GM23338 (cell line): ENCODE data around the gene HSPBP1. TPM values are rescaled to one million over a fixed set of nuclear protein-coding genes. Genes with fewer than 3 reads are reported as not detected.

Source experiments
- ATAC-seq: fragments of 200-7000 bp; cut with Tn5 transposase; 3 replicates; pipeline ENCODE4 v1.9.1; 2020
- DNase-seq: peaks from one replicate; pipeline ENCODE4 v3.0.0-alpha.2; 2015; ENCODE audit warnings: low spot score
- H2AFZ ChIP-seq: fragments of 200-600 bp; sonication (generic); 2 replicates; pipeline ENCODE4 v1.8.0; 2016; ENCODE audit warnings: antibody characterized with exemption, mild to moderate bottlenecking, moderate library complexity
- H3F3A ChIP-seq: fragments of 200-600 bp; sonication (generic); replicated peaks from 2 replicates; pipeline ENCODE4 v1.8.0; 2017; ENCODE audit warnings: antibody characterized with exemption, mixed run types, low read depth
- H3K27ac ChIP-seq: fragments of 200-600 bp; sonication (generic); 2 replicates; pipeline ENCODE4 v1.6.1; 2016; ENCODE audit warnings: low read depth
- H3K27me3 ChIP-seq: fragments of 200-600 bp; sonication (generic); 2 replicates; pipeline ENCODE4 v1.8.0; 2016; ENCODE audit warnings: mild to moderate bottlenecking, mixed run types, moderate library complexity; ENCODE audit not compliant: insufficient read depth
- H3K36me3 ChIP-seq: fragments of 200-600 bp; sonication (generic); 2 replicates; pipeline ENCODE4 v1.8.0; 2016; ENCODE audit warnings: mild to moderate bottlenecking; ENCODE audit not compliant: insufficient read depth
- H3K4me1 ChIP-seq: fragments of 200-600 bp; sonication (generic); 2 replicates; pipeline ENCODE4 v1.8.0; 2016; ENCODE audit warnings: mild to moderate bottlenecking, moderate library complexity; ENCODE audit not compliant: insufficient read depth
- H3K4me2 ChIP-seq: fragments of 200-600 bp; sonication (generic); 2 replicates; pipeline ENCODE4 v1.7.1; 2017; ENCODE audit warnings: mixed run types
- H3K4me3 ChIP-seq: fragments of 200-600 bp; sonication (generic); 2 replicates; pipeline ENCODE4 v1.6.1; 2016; ENCODE audit warnings: mixed run types
- H3K79me2 ChIP-seq: fragments of 200-600 bp; sonication (generic); replicated peaks from 2 replicates; pipeline ENCODE4 v1.8.0; 2017; ENCODE audit warnings: mild to moderate bottlenecking; ENCODE audit not compliant: insufficient read depth
- H3K9me2 ChIP-seq: fragments of 200-600 bp; sonication (generic); 2 replicates; pipeline ENCODE4 v1.8.0; 2017; ENCODE audit not compliant: insufficient read depth
- H4K20me1 ChIP-seq: fragments of 200-600 bp; sonication (generic); replicated peaks from 2 replicates; pipeline ENCODE4 v1.8.0; 2017; ENCODE audit warnings: mild to moderate bottlenecking; ENCODE audit not compliant: insufficient read depth
- H3K27ac Mint-ChIP-seq: 2 replicates; pipeline ENCODE4 v1.8.0; 2020; ENCODE audit warnings: inconsistent platforms, mild to moderate bottlenecking, moderate library complexity, mixed read lengths
- H3K27me3 Mint-ChIP-seq: 3 replicates; pipeline ENCODE4 v1.8.0; 2022; ENCODE audit warnings: low read depth, mild to moderate bottlenecking, moderate library complexity, mixed read lengths, inconsistent platforms; ENCODE audit not compliant: insufficient read depth, poor library complexity
- H3K36me3 Mint-ChIP-seq: 3 replicates; pipeline ENCODE4 v1.8.0; 2021; ENCODE audit warnings: low read depth, mild to moderate bottlenecking, inconsistent platforms, moderate library complexity, mixed read lengths
- H3K4me1 Mint-ChIP-seq: 3 replicates; pipeline ENCODE4 v1.8.0; 2020; ENCODE audit warnings: mild to moderate bottlenecking, inconsistent platforms, mixed read lengths
- H3K4me3 Mint-ChIP-seq: 3 replicates; pipeline ENCODE4 v1.8.0; 2021; ENCODE audit warnings: moderate library complexity, mild to moderate bottlenecking, inconsistent platforms, mixed read lengths
- H3K9me3 Mint-ChIP-seq: 3 replicates; pipeline ENCODE4 v1.8.0; 2020; ENCODE audit warnings: moderate library complexity, mild to moderate bottlenecking, inconsistent platforms, mixed read lengths
- CREB1 ChIP-seq: fragments of 250-450 bp; sonication (Bioruptor Pico); IDR thresholded peaks from 2 replicates; pipeline ENCODE4 v1.5.0; 2020; ENCODE audit warnings: low read depth, mild to moderate bottlenecking, moderate library complexity
- EZH2 ChIP-seq: fragments of 200-600 bp; sonication (generic); IDR thresholded peaks from one replicate; pipeline ENCODE4 v1.8.0; 2017; ENCODE audit warnings: antibody characterized with exemption, mild to moderate bottlenecking, low read depth; ENCODE audit not compliant: unreplicated experiment
- EZH2phosphoT487 ChIP-seq: fragments of 200-600 bp; sonication (generic); IDR thresholded peaks from one replicate; pipeline ENCODE4 v1.8.1; 2018; ENCODE audit warnings: antibody characterized with exemption; ENCODE audit not compliant: unreplicated experiment
- JUNB ChIP-seq: IDR thresholded peaks from one replicate; pipeline ENCODE4 v1.6.1; 2016; ENCODE audit warnings: antibody characterized with exemption; ENCODE audit not compliant: unreplicated experiment
- NANOG ChIP-seq: IDR thresholded peaks from 2 replicates; pipeline ENCODE4 v1.6.1; 2016; ENCODE audit warnings: antibody characterized with exemption, borderline replicate concordance
- POLR2AphosphoS5 ChIP-seq: IDR thresholded peaks from 2 replicates; pipeline ENCODE4 v1.6.1; 2016; ENCODE audit warnings: antibody characterized with exemption, low read depth
- STAT1 ChIP-seq: IDR thresholded peaks from one replicate; pipeline ENCODE4 v1.6.1; 2016; ENCODE audit warnings: antibody characterized with exemption; ENCODE audit not compliant: unreplicated experiment
- ZNF114 ChIP-seq: fragments of 250-450 bp; sonication (Bioruptor Pico); IDR thresholded peaks from 2 replicates; pipeline ENCODE4 v1.5.0; 2020; ENCODE audit warnings: mild to moderate bottlenecking, moderate library complexity
- ZNF331 ChIP-seq: fragments of 250-450 bp; sonication (Bioruptor Pico); IDR thresholded peaks from 2 replicates; pipeline ENCODE4 v1.5.0; 2020; ENCODE audit warnings: low read depth, mild to moderate bottlenecking, moderate library complexity
- polyA plus RNA-seq: library from polyadenylated mRNA; unstranded; fragments of >200 nt; fragmentation: Nextera tagmentation; extraction: Ambion mirVana; gene quantifications from 2 replicates; pipeline ENCODE4 v1.2.1, GENCODE V29; 2016
- total RNA-seq: library from RNA; depleted of rRNA; stranded (reverse); fragments of >200 nt; shearing (Covaris generic); gene quantifications from 2 replicates; pipeline ENCODE4 v1.2.3, GENCODE V29; 2014
- TF ChIP-seq, protein P1 (sequence below): IDR thresholded peaks from one replicate; pipeline ENCODE4 v1.6.1; 2018; ENCODE audit warnings: antibody characterized with exemption; ENCODE audit not compliant: unreplicated experiment
- TF ChIP-seq, protein P2 (sequence below): fragments of 250-450 bp; sonication (Bioruptor Pico); IDR thresholded peaks from 2 replicates; pipeline ENCODE4 v1.5.0; 2020; ENCODE audit warnings: mild to moderate bottlenecking, moderate library complexity
- TF ChIP-seq, protein P3 (sequence below), 2 experiments: fragments of 200-600 bp in 1 of 2; sonication (generic) in 1 of 2; conservative IDR thresholded peaks; 2 replicates each; pipeline versions ENCODE4 v1.5.1 to v1.6.1; 2016 to 2017; ENCODE audit warnings: antibody characterized with exemption in 2 of 2, low read depth in 2 of 2, mild to moderate bottlenecking in 2 of 2, moderate library complexity in 1 of 2
- TF ChIP-seq, protein P4 (sequence below): IDR thresholded peaks from 2 replicates; pipeline ENCODE4 v1.6.1; 2016; ENCODE audit warnings: antibody characterized with exemption

The HSPBP1 gene
- total and polyA plus RNA-seq, 2 experiments from 2014 or later = 83.6 to 91.1 TPM

DNA sequence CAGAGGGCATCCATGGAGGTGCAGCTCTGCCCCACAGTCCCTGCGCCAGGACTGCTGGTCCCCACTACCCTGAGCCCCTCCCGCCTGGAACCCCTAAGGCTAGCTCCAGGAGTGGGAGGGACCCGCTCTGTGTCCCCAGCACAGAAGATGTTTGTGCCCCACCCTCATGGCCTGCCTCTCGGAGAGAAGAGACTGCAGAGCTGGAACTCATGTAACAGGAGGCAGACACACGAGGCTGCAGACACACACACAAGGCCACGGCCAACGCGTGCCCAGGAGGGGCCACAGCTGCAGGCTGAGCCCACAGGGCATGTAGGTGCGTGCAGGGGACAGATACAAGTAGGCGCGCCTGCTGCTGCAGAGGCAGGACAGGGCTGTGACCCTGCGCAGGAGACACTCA, 40.9 kb downstream of the HSPBP1 start:
- H3K9me2 ChIP-seq = no peaks in the 10 kb centered on the region
- H3K27me3 ChIP-seq = no peaks in the 10 kb centered on the region
- Mint-ChIP-seq H3K27me3 (peaks cover 2% of the 10 kb centered on the region), H3K27ac (no peak overlapping the region), H3K4me3 (no peak overlapping the region), H3K36me3 (peaks cover 57% of the 10 kb centered on the region), H3K9me3 (no peaks in the 10 kb centered on the region), H3K4me1 (no peaks in the 10 kb centered on the region)
- peaks cover 8% of the 10 kb centered on the region for H3K36me3 ChIP-seq
- DNase-seq (no peak), ATAC-seq (no peak)
- no peak for TF ChIP-seq ZNF331
- no peak for TF ChIP-seq POLR2AphosphoS5
- no peak for TF ChIP-seq ZNF114 (CRISPR knock-in tag)
- TF ChIP-seq, protein P1, sequence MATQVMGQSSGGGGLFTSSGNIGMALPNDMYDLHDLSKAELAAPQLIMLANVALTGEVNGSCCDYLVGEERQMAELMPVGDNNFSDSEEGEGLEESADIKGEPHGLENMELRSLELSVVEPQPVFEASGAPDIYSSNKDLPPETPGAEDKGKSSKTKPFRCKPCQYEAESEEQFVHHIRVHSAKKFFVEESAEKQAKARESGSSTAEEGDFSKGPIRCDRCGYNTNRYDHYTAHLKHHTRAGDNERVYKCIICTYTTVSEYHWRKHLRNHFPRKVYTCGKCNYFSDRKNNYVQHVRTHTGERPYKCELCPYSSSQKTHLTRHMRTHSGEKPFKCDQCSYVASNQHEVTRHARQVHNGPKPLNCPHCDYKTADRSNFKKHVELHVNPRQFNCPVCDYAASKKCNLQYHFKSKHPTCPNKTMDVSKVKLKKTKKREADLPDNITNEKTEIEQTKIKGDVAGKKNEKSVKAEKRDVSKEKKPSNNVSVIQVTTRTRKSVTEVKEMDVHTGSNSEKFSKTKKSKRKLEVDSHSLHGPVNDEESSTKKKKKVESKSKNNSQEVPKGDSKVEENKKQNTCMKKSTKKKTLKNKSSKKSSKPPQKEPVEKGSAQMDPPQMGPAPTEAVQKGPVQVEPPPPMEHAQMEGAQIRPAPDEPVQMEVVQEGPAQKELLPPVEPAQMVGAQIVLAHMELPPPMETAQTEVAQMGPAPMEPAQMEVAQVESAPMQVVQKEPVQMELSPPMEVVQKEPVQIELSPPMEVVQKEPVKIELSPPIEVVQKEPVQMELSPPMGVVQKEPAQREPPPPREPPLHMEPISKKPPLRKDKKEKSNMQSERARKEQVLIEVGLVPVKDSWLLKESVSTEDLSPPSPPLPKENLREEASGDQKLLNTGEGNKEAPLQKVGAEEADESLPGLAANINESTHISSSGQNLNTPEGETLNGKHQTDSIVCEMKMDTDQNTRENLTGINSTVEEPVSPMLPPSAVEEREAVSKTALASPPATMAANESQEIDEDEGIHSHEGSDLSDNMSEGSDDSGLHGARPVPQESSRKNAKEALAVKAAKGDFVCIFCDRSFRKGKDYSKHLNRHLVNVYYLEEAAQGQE = no peak
- no peak for TF ChIP-seq NANOG
- no peak for TF ChIP-seq CREB1
- no peak for TF ChIP-seq STAT1
- TF ChIP-seq EZH2 = no peak
- no peak for TF ChIP-seq JUNB
- TF ChIP-seq, protein P2, sequence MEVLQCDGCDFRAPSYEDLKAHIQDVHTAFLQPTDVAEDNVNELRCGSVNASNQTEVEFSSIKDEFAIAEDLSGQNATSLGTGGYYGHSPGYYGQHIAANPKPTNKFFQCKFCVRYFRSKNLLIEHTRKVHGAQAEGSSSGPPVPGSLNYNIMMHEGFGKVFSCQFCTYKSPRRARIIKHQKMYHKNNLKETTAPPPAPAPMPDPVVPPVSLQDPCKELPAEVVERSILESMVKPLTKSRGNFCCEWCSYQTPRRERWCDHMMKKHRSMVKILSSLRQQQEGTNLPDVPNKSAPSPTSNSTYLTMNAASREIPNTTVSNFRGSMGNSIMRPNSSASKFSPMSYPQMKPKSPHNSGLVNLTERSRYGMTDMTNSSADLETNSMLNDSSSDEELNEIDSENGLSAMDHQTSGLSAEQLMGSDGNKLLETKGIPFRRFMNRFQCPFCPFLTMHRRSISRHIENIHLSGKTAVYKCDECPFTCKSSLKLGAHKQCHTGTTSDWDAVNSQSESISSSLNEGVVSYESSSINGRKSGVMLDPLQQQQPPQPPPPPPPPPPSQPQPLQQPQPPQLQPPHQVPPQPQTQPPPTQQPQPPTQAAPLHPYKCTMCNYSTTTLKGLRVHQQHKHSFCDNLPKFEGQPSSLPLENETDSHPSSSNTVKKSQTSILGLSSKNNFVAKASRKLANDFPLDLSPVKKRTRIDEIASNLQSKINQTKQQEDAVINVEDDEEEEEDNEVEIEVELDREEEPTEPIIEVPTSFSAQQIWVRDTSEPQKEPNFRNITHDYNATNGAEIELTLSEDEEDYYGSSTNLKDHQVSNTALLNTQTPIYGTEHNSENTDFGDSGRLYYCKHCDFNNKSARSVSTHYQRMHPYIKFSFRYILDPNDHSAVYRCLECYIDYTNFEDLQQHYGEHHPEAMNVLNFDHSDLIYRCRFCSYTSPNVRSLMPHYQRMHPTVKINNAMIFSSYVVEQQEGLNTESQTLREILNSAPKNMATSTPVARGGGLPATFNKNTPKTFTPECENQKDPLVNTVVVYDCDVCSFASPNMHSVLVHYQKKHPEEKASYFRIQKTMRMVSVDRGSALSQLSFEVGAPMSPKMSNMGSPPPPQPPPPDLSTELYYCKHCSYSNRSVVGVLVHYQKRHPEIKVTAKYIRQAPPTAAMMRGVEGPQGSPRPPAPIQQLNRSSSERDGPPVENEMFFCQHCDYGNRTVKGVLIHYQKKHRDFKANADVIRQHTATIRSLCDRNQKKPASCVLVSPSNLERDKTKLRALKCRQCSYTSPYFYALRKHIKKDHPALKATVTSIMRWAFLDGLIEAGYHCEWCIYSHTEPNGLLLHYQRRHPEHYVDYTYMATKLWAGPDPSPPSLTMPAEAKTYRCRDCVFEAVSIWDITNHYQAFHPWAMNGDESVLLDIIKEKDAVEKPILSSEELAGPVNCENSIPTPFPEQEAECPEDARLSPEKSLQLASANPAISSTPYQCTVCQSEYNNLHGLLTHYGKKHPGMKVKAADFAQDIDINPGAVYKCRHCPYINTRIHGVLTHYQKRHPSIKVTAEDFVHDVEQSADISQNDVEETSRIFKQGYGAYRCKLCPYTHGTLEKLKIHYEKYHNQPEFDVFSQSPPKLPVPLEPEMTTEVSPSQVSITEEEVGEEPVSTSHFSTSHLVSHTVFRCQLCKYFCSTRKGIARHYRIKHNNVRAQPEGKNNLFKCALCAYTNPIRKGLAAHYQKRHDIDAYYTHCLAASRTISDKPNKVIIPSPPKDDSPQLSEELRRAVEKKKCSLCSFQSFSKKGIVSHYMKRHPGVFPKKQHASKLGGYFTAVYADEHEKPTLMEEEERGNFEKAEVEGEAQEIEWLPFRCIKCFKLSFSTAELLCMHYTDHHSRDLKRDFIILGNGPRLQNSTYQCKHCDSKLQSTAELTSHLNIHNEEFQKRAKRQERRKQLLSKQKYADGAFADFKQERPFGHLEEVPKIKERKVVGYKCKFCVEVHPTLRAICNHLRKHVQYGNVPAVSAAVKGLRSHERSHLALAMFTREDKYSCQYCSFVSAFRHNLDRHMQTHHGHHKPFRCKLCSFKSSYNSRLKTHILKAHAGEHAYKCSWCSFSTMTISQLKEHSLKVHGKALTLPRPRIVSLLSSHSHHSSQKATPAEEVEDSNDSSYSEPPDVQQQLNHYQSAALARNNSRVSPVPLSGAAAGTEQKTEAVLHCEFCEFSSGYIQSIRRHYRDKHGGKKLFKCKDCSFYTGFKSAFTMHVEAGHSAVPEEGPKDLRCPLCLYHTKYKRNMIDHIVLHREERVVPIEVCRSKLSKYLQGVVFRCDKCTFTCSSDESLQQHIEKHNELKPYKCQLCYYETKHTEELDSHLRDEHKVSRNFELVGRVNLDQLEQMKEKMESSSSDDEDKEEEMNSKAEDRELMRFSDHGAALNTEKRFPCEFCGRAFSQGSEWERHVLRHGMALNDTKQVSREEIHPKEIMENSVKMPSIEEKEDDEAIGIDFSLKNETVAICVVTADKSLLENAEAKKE (CRISPR knock-in tag) = no peak
- TF ChIP-seq EZH2phosphoT487 = no peak
- TF ChIP-seq, protein P3, sequence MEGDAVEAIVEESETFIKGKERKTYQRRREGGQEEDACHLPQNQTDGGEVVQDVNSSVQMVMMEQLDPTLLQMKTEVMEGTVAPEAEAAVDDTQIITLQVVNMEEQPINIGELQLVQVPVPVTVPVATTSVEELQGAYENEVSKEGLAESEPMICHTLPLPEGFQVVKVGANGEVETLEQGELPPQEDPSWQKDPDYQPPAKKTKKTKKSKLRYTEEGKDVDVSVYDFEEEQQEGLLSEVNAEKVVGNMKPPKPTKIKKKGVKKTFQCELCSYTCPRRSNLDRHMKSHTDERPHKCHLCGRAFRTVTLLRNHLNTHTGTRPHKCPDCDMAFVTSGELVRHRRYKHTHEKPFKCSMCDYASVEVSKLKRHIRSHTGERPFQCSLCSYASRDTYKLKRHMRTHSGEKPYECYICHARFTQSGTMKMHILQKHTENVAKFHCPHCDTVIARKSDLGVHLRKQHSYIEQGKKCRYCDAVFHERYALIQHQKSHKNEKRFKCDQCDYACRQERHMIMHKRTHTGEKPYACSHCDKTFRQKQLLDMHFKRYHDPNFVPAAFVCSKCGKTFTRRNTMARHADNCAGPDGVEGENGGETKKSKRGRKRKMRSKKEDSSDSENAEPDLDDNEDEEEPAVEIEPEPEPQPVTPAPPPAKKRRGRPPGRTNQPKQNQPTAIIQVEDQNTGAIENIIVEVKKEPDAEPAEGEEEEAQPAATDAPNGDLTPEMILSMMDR (conservative IDR thresholded peaks at IDR 0.05; ENCODE audit: low read depth in 2 of 2) = no peak
- TF ChIP-seq, protein P4, sequence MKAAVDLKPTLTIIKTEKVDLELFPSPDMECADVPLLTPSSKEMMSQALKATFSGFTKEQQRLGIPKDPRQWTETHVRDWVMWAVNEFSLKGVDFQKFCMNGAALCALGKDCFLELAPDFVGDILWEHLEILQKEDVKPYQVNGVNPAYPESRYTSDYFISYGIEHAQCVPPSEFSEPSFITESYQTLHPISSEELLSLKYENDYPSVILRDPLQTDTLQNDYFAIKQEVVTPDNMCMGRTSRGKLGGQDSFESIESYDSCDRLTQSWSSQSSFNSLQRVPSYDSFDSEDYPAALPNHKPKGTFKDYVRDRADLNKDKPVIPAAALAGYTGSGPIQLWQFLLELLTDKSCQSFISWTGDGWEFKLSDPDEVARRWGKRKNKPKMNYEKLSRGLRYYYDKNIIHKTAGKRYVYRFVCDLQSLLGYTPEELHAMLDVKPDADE = no peak
- no peaks in the 10 kb centered on the region for H3F3A ChIP-seq
- no peak overlapping the region for H2AFZ ChIP-seq
- no peaks in the 10 kb centered on the region; the same call in none of the 2 replicates for H4K20me1 ChIP-seq
- H3K4me3 ChIP-seq = no peak overlapping the region
- H3K27ac ChIP-seq = no peak overlapping the region
- H3K4me2 ChIP-seq = no peak overlapping the region
- H3K79me2 ChIP-seq = no peaks in the 10 kb centered on the region
- H3K4me1 ChIP-seq = no peaks in the 10 kb centered on the region
